Dermis blood vessel endothelial cell (primary cell): ENCODE measurements around the gene DYNLL1. TPM values are rescaled to one million over a fixed set of nuclear protein-coding genes. Genes with fewer than 3 reads are reported as not detected.

Source experiments
- total RNA-seq: library from RNA; depleted of rRNA; stranded (reverse); fragments of >200 nt; gene quantifications from 2 replicates; pipeline ENCODE4 v1.2.3, GENCODE V29; 2014

DYNLL1 gene
- total RNA-seq, 1 donor from 2014 or later, result 287 TPM

Other genes starting within 250 kb of the DYNLL1 start
- 69.8 and 141 TPM in 2 replicates for gene PXN, start 230.4 kb upstream of the DYNLL1 start, total RNA-seq
- under 0.01 TPM in 2 replicates for gene RNU4-2, start 204.2 kb upstream of the DYNLL1 start, total RNA-seq
- under 0.01 TPM in 2 replicates for gene RNU4-1, start 202.9 kb upstream of the DYNLL1 start, total RNA-seq
- 1.5 and 3.4 TPM in 2 replicates for gene SIRT4, start 193.8 kb upstream of the DYNLL1 start, total RNA-seq
- gene PLA2G1B, start 168.3 kb upstream of the DYNLL1 start, total RNA-seq, result not detected in 2 replicates
- gene MSI1, start 126.9 kb upstream of the DYNLL1 start, total RNA-seq, result not detected in 2 replicates
- 363 and 658 TPM in 2 replicates for gene COX6A1, start 58.0 kb upstream of the DYNLL1 start, total RNA-seq
- 35.6 and 40.0 TPM in 2 replicates for gene TRIAP1, start 49.7 kb upstream of the DYNLL1 start, total RNA-seq
- 26.2 and 26.9 TPM in 2 replicates for gene GATC, start 49.7 kb upstream of the DYNLL1 start, total RNA-seq
- 205 and 208 TPM in 2 replicates for gene SRSF9, start 26.4 kb upstream of the DYNLL1 start, total RNA-seq
- 30.3 and 34.9 TPM in 2 replicates for gene COQ5, start 33.0 kb downstream of the DYNLL1 start, total RNA-seq
- gene RNF10, start 38.2 kb downstream of the DYNLL1 start, total RNA-seq, result 118 and 308 TPM in 2 replicates
- 28.6 and 35.2 TPM in 2 replicates for gene POP5, start 85.3 kb downstream of the DYNLL1 start, total RNA-seq
- gene CABP1, start 144.5 kb downstream of the DYNLL1 start, total RNA-seq, result 0.17 TPM in 1 of 2 replicates, not detected in the other
- gene MLEC, start 191.0 kb downstream of the DYNLL1 start, total RNA-seq, result 46.5 and 75.1 TPM in 2 replicates
- gene UNC119B, start 214.3 kb downstream of the DYNLL1 start, total RNA-seq, result 22.1 and 35.1 TPM in 2 replicates
- gene ACADS, start 229.7 kb downstream of the DYNLL1 start, total RNA-seq, result 24.7 and 31.0 TPM in 2 replicates